H4 (cell line): Measurements from ENCODE around the gene MXRA8. TPM values are rescaled to one million over a fixed set of nuclear protein-coding genes. Genes with fewer than 3 reads are reported as not detected.

Experiments
- DNase-seq: peaks from one replicate; pipeline ENCODE4 v3.0.0-alpha.2; 2015; ENCODE audit warnings: low spot score
- total RNA-seq: library from RNA; depleted of rRNA; stranded (reverse); fragments of >200 nt; shearing (Covaris generic); gene quantifications from 2 replicates; pipeline ENCODE4 v1.2.3, GENCODE V29; 2014

Gene MXRA8
- total RNA-seq, 1 experiment from 2014 or later, result 41.2 TPM

DNA sequence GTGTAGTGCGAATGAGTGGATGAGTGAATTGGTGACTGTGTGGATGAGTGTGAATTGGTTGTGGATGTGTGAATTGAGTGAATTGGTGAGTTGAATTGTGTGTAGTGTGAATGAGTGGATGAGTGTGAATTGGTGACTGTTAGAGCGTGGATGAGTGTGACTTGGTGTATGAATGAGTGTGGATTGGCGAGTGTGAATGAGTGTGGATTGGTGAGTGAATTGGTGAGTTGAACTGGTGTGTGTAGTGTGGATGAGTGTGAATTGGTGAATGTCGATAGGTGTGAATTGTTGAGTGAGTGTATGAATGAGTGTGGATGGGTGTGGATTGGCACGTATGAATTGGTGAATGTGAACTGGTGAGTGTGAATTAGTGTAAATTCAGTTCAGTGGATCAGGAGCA lies 9.0 kb upstream of the MXRA8 start:
- no peak for DNase-seq

DNA sequence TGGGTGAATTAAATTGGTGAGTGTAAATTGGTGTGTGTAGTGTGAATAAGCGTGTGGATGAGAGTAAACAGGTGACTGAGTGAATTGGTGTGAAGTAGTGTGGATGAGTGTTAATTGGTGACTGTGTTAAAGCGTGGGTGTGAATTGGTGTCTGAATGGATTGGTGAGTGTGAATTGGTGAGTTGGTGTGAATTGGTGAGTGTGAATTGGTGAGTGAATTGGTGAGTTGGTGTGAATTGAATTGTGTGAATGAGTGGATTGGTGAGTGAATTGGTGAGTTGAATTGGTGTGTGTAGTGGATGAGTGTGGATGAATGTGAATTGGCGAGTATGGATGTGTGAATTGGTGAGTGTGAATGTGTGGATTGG lies 8.3 kb upstream of the MXRA8 start:
- DNase-seq, result no peak

DNA sequence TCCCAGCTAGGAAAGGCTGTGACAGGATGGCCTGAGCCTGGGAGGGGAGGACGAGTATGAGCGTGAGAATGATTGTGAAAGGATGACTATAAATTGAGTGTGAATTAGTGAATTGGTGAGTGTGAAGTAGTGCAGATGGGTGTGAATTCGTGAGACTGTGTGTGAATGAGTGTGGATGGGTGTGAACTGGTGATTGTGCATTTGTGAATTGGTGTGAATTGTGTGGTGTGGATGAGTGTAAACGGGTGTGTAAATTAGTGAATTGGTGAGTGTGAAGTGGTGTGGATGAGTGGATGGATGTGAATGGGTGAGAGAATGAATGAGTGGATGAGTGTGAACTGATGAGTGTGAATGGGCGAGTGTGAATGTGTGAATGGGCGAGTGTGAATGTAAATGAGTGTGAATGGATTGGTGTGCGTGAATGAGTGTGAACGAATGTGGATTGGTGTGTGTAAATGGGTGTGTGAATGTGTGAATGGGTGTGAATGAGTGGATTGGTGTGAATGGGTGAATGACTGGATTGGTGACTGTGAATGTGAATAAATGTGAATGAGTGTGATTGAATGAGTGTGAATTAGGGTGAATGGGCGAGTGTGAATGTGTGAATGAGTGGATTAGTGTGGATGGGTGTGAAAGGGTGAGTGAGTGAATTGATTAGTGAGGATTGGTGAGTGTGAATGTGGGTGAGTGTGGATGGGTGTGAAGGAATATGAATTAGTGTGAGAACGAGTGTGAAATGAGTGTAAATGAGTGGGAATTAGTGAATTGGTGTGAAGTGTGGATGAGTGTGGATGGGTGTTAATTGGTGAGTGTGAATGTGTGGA lies 7.7 kb upstream of the MXRA8 start:
- DNase-seq, result no peak

DNA sequence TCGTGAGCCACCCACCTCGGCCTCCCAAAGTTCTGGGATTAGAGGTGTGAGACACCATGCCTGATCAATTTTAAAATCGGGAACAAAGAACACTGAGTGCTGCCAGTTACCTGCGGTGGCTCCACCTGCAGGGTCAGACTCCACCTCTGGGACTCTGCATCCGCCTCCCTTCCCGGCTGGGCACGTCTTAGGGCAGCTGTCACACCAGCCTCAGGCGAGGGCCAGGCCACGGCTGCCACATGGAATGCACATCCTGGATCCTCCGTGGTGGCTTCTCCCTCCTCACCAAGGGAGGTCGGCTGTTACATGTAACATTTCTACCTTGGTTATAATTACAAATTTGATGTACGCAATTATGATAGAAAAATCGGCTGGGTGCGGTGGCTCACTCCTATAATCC lies 5.9 kb upstream of the MXRA8 start:
- DNase-seq, result no peak

DNA sequence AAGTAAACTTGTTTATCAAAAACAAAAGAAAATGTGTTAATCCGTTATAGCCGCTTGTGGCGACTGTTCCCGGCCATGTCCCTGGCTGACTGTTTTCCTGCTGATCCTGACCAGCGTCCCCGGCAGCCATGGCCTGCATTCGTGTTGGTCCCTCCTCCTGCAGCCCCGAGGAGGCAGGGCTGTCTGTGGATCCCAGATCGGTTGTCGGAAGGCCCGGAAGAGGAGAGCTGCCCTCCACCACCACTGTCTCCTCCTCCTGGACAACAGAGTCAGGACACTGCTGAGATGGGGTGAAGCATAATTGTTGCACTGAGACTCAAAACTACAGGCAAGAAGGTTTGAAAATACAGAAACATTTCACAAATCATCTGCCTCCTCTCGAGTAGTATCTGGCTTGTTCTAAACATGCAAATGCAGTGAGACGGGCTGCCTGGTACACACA lies 3.6 kb upstream of the MXRA8 start:
- no peak for DNase-seq

DNA sequence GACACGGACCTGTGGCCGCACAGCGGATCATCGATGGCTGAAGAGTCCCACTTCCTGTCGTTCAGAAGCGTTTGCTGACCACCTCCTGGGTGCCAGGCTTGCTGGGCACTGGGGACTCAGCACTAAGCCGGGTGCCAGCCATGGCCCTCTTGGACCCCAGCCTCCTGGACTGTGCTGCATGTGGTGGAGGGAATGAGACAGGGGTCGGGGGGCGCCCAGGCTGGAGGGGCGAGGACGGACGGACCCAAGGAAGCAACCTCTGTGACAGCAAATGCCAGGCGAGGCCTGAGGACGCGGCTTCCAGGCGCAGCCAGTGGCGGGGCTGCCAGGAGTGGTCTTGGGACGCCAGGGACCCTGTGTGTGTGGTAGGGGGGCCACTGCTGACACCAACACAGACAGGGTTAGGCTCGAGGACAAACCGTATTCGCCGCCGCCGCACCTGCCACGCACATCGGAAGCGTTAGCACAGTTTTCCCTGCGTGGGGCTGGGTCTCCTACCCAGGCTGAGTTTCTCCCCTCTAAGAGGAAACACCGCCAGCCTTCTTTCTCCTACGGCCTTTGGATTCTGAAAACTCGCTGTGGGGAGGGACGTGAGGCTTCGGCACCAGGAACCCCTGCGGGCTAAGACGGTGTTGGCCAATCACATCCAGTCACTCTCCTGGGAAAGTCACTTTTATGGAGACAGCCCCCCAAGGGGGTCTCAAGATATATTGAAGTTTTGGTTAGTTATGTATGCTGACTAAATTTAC lies 3.1 kb upstream of the MXRA8 start:
- DNase-seq, result no peak

DNA sequence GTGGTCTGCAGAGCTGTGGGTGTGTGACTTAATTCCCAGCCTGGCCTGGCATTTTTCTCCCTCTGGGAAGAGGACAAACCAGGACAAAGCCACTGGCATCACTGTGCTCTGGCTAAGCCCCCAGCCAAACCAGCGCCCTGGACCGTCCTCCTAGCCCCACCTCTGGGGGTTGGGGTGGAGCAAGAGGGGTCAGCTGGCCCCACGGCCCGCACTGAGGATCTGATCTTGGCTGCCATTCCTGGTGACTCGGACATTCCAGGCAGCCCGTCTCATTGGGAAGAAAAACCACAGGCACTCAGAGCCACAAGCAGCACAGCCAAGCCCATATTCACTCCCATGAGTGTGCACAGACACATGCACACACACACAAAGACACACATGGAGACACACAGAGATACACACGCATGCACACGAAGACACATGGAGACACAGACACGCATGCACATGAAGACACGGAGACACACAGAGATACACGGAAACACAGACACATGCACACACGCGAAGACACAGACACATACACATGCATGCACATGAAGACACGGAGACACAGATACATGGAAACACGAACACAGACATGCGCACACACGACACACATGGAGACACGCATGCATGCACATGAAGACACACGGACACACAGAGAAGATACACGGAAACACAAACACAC lies 2.3 kb upstream of the MXRA8 start:
- peak; percentile 92 for DNase-seq

DNA sequence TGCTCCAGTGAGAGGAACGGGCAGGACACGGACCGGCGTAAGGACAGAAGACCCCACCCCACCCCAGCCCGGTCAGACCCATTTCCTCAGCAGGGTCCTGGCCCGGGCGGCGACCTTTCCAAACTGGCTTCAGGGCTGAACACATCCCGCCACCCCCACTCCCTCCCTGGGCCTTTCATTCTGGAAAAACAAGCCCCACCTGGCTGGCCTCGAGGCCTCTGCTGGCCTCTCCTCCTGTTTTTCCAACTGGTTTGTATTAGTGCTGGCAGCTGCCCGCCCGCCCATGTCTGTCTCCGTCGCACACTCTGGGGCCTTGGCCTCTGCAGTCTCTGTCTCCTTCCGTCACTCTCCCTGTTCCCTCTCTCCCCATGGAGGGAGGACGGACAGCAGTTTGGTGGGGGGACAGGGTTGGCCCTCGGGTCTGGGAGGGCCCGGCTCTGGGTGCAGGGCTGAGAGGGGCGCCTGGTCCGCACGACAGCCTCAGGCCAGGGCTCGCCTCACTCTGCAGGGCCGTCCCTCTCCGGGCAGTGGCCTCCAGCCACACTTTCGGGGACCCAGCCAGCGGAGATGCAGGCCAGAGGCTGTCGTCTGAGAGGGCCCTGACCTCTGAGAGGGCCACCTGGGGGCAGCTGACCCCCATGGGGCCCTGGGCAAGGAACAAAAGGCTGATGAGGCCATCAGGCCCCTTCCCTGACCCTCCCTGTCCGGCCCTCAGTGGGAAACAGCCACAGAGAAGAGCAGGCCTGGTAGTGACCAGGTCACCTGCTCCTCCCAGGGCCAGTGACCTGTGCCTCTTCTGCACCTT lies 1.5 kb upstream of the MXRA8 start:
- DNase-seq, result peak; percentile 67

DNA sequence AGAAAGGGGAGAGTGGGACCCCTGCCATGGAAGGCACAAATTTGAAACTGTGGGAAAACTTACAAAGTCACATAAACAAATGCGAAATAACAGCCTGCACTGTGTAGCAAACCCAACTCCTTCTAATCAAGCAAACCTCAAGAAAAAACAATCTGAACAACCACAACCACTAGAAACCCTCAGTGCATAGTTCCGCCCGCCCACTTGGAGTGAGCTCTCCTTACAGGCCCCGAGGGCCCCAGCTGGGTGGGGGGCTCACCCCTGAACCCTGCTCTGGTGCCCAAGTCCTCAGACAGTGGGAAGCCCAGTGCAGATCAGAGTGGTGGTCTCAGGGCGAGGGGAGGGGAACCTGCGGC lies 931 bp upstream of the MXRA8 start:
- peak; percentile 95 for DNase-seq

DNA sequence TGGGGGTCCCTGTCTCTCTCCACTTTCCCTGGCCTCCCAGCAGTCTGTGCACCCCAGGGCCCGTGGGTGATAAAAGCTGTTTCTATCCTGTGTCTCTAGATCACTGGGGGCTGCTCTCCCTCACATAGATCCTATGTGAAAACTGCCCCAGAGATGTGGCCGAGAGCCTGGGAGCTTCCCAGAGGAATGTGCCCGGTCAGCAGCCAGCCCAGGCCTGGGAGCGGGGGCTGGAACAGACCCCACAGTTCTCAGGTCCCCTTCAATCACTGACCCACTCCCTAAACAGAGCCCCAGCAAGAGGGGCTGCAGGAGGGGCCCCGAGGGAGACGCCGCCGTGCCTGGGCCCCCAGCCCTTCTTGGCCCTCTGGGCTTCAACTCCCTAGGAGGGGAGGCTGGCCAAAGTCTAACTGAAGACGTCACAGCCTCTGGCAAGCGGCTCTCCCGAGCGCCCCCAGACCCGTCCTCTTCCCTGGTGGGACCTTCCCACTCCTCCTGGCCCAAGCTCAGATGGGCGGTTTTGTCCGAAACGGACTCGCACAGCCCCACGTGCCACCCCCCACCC lies 403 bp downstream of the MXRA8 start:
- DNase-seq, result no peak

DNA sequence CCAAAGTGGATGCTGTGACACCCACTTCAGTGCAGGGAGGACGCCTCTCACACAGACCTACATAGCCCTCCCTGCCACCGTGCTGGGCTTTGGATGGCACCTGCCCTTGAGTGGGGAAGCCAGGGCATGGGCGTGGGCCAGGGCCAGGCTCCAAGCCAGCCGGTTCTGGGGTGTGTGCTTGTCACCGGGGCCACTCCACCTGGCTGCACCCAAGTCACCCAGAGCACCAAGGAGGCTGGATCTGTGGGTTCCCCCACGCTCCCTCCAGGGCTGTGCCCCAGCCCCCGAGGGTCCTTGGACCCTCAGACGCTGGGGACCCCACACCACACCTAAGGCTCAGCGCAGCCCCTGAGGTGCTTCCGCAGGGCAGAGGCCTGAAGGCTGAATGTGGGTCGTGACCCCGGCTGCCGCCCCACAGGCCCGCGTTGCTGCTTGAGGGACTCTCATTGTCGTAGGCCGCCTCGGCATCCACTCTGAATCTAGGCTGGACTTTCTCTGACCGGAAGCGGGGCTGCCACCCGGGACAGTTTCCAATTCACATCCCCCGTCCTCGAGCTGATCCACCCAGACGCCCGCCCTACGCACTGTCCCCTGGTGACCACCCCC lies 1.5 kb downstream of the MXRA8 start:
- DNase-seq, result no peak

DNA sequence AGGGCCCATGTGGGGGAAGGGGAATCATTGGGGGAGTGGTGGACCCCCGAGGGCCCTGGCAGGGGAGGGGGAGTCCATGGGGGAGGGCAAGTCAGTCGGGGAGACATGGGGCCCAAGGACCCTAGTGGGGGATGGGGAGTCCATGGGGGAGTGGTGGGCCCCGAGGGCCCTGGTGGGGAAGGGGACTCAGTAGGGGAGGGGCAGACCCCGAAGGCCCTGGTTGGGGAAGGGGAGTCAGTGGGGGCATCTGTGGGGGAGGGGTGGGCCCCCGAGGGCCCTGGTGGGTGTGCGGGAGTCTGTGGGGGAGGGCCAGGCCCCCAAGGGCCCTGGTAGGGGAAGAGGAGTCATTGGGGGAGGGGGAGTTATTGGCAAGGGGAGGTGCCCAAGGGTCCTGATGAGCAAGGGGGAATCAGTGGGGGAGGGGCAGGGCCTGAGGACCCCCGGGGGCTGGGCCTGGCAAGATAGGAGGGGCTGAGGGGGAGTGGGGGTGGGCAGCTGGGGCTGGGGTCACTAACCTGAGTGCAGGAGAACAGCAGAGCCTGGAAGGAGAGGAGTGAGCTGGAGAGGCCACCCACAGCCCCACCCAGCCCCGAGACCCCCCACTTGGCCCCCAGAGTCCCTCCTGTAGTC lies 2.1 kb downstream of the MXRA8 start:
- no peak for DNase-seq

DNA sequence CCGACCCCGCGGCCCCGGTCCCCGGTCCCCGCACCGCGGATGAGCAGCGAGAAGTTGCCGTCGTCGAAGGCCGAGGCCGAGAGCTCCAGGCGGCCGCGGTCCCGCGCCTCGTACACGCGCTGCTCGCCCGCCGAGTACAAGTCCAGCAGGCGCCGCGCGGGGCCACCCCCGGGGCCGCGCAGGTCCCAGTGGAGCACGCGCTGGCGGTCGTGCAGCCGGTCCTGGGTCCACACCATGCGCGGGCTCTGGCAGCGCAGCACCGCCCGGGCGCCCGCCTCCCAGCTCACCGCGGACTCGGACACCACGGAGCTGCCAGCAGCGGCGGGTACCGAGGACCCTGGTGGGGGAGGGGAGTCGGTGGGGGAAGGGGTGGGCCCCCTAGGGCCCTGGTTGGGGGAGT lies 2.9 kb downstream of the MXRA8 start:
- DNase-seq, result no peak

DNA sequence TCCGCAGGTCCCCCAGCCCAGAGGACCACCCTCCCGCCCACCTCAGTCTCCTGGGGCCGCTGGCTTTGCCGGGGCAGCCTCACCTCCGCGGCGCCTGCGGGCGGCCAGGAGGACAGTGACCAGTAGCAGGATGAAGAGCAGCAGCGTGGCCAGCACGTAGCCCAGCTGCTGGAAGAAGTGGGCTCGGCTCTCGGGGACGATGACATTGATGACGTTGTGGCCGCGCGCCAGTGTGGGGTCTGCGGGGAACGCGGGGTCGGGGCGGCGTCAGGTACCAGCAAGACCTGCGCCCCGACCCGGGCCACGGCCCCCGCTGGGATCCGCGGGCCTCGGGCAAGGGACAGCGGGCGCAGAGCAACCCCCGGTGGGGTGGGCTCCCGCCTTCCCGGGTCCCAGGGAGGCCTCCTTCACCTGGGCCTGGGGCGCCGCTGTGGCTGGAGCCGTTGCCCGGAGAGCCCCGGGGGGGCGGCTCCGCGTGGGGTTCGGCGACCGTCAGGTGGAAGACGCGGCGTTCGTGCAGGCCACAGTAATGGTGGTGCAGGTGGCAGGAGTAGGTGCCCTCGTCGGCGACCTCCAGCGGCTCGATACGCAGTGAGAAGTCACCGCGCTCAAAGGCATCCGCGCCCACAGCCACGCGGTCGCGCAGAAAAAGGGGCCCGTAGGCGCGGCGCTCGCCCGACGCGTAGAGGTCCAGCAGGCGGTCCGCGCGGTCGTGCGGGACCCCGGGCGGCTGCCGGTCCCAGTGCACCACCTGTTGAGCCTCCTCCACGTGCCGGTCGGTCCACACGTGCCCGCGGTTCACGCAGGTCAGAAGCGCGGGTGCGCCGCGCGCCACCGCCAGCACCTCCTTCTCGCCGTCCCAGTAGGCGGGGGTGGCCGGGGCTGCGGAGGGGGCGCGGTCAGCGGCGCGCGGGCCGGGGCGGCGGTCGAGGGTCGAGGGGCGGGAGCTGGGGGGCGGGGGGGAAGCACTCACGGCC lies 3.8 kb downstream of the MXRA8 start:
- DNase-seq, result no peak

DNA sequence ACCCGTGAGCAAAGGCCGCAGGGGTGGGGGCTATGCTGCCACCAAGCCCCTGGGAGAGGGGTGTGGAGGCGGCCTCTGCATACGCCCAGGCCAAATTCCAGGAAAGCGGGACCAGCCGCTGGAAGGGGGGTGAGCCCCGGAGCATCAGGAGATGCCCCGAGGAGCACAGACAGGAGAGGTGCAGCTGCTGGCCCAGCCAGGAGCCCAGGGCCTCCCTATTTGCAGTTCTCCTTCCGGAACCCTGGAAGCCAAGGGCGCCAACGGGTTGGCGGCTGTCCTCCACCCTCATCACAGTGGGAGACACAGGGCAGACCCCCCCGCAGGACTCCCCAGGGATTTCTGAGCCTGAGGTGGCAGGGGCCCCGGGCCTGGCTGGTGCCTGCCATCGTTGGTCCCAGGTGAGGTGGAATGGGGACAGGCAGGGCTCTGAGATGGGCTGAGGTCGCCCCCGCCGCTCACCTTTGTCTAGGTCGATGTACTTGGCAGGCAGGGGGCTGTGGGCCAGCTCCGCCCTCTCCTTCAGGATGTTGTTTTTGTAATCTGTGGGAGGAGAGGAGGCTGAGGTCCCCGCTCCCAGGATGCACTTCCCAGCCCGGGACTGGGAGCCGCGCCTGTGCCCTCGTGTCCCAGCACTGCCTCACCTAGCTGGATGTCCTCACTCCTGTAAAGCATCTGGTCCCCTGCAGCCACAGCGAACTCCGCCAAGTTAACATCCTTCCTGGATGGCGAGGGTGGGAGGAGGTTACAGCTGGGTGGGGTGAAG lies 4.8 kb downstream of the MXRA8 start:
- no peak for DNase-seq

DNA sequence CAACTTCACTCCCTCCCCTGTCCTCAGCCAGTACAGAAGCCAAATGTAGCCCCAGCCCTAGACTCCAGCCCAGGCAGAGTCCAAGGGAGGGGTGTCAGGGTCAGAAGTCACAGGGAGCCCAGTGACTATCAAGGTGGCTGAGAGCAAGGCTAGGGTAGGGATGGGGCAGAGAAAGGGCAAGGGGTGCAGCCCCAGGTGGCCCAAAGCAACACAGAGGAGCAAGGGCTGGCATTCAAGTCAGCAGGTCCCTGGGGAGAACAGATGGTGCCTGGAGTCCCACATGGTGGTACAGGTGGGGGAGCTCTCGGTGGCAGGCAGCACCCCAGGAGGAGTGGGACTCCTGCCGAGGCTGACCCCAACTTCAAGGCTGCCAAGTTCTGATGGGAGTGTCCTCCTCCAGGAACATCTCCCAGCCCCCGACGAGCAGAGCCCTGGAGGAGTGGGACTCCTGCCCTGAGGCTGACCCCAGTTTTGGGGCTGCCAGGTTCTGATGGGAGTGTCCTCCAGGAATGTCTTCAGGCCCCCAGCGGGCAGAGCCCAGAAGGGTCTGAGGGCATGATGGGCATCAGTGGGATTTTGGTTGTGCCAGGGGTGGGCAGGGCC lies 5.5 kb downstream of the MXRA8 start:
- no peak for DNase-seq

DNA sequence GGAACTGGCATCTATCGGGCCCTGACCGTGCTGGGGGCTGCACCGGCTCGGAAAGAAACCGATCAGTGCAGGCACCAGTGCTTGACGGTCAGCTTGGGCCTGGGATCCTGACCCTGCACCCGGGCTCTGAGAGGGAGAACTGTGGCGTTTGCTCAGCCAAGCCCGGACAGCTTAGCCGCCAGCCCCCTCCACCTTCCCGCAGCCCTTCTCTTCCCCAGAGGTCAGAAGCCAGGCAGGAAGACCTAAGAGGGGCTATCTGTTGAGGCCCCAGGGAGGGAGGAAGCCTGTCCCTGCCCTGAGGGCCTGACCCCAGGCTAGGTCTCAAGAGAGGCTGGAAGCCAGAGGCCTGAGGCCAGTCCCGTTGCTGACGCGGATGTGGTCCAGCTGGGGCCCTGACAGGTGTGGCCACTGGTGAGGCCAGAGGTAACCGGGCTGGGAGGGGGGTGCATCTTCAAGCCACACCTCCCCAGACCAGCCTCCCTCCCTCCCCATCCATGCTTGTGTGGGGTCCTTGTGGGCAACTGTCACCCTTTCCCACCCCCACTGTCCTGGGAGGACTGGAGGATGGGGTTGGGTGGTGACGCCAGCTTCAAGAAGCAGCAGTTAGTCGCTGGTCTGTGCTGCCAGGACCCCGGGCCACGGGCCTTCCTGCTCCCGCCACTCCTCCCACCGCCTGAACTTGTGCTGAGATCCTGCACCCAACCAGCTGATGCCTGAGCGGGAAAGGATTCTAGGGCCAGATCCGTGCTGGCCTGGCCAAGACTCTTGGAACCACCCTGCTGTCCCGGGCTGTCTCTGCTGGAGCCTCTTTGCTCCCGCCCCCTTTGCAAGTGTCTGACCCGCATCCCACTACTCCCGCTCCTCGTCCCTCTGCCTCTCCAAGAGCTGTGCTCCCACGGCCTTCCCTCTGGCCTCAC lies 6.6 kb downstream of the MXRA8 start:
- DNase-seq, result no peak
